SJCRH30 (cell line): ENCODE data around the gene PRDX1. TPM values are rescaled to one million over a fixed set of nuclear protein-coding genes. Genes with fewer than 3 reads are reported as not detected.
"Not testable (repeated sequence)": the region's sequence is repeated elsewhere in the genome, so short reads cannot be mapped to it uniquely, and the experiment has no call there.

Source experiments
- DNase-seq, 2 experiments: peaks; one replicate each; pipeline ENCODE4 v3.0.0-alpha.2; 2015 to 2020
- H3K27ac ChIP-seq: fragments of 250-450 bp; sonication (Bioruptor Pico); 2 replicates; pipeline ENCODE4 v1.5.1; 2020; ENCODE audit warnings: mild to moderate bottlenecking, moderate library complexity
- H3K27me3 ChIP-seq: fragments of 250-450 bp; sonication (Bioruptor Pico); 2 replicates; pipeline ENCODE4 v1.5.1; 2020; ENCODE audit warnings: mild to moderate bottlenecking, moderate library complexity
- H3K36me3 ChIP-seq: fragments of 250-450 bp; sonication (Bioruptor Pico); 2 replicates; pipeline ENCODE4 v1.5.1; 2020; ENCODE audit warnings: mild to moderate bottlenecking, moderate library complexity
- H3K4me1 ChIP-seq: fragments of 250-450 bp; sonication (Bioruptor Pico); 2 replicates; pipeline ENCODE4 v1.5.1; 2020; ENCODE audit warnings: mild to moderate bottlenecking, moderate library complexity
- H3K4me3 ChIP-seq: fragments of 250-450 bp; sonication (Bioruptor Pico); 2 replicates; pipeline ENCODE4 v1.5.1; 2020; ENCODE audit warnings: mild to moderate bottlenecking, moderate library complexity
- H3K9me3 ChIP-seq: fragments of 250-450 bp; sonication (Bioruptor Pico); replicated peaks from 2 replicates; pipeline ENCODE4 v1.5.1; 2020; ENCODE audit warnings: mild to moderate bottlenecking, moderate library complexity
- total RNA-seq: library from RNA; depleted of rRNA; stranded (reverse); fragments of >200 nt; shearing (Covaris generic); gene quantifications from 2 replicates; pipeline ENCODE4 v1.2.3, GENCODE V29; 2014

The PRDX1 gene
- total RNA-seq, 1 experiment from 2014 or later: 821 TPM

DNA sequence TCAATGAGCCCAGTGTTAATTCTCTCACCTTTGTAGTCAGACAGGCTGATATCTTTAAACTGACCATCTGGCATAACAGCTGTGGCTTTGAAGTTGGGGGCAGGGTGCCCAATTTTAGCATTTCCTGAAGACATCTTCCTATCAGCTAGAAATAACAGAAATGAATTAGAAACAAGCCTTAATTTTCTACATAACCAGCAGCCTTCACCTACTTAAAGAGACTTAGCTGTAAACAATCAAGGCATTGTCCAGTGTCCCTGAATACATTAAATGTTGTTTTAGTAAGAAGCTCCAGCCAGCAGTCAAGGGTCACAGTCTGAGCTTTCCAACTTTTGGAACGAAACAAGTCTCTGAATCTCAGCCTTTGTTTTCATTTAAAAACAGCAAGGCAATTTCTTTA lies 2.8 kb downstream of the PRDX1 start:
- H3K4me3 ChIP-seq: no peak overlapping the region
- no peak overlapping the region for H3K27ac ChIP-seq
- DNase-seq: peak in 1 of 2 experiments; percentile 56
- H3K4me1 ChIP-seq: peaks cover 34% of the 10 kb centered on the region
- no peaks in the 10 kb centered on the region for H3K27me3 ChIP-seq
- no peaks in the 10 kb centered on the region for H3K9me3 ChIP-seq
- H3K36me3 ChIP-seq: peaks cover 39% of the 10 kb centered on the region

DNA sequence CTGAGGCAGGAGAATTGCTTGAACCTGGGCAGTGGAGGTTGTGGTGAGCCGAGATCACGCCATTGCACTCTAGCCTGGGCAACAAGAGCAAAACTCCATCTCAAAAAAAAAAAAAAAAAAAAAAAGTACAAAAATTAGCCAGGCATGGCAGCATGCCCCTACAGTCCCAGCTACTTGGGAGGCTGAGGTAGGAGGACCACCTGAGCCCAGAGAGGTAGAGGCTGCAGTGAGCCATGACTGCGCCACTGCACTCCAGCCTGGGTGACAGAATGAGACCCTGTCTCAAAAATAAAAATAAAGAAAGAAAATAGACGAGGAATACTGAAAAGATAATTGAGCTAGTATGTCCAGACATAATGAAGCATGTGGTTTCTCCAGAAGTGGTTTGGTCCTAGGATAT lies 3.3 kb downstream of the PRDX1 start:
- not testable (repeated sequence) for H3K27me3 ChIP-seq, H3K9me3 ChIP-seq, DNase-seq, H3K27ac ChIP-seq, H3K4me3 ChIP-seq
- H3K4me1 ChIP-seq: peaks cover 39% of the 10 kb centered on the region
- H3K36me3 ChIP-seq: peaks cover 44% of the 10 kb centered on the region

DNA sequence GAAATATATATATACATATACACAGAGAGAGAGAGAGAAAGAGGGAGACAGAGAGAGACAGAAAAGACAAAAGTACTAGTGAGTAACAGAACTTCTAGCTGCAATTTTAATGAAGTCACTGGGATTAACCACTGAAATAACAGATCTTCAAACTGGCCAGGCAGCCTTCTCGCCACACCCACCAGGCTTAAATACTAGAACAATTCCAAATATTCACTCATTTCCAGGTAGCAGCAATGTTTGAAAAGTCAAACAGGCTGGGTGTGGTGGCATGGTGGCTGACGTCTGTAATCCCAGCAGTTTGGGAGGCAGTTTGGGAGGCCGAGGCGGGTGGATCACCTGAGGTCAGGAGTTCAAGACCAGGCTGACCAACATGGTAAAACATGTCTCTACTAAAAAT lies 5.2 kb downstream of the PRDX1 start:
- Histone ChIP-seq H3K27ac (no peak overlapping the region), H3K4me1 (peaks cover 38% of the 10 kb centered on the region), H3K4me3 (no peak overlapping the region), H3K27me3 (no peaks in the 10 kb centered on the region), H3K9me3 (no peaks in the 10 kb centered on the region), H3K36me3 (peaks cover 61% of the 10 kb centered on the region)
- DNase-seq: no peak

DNA sequence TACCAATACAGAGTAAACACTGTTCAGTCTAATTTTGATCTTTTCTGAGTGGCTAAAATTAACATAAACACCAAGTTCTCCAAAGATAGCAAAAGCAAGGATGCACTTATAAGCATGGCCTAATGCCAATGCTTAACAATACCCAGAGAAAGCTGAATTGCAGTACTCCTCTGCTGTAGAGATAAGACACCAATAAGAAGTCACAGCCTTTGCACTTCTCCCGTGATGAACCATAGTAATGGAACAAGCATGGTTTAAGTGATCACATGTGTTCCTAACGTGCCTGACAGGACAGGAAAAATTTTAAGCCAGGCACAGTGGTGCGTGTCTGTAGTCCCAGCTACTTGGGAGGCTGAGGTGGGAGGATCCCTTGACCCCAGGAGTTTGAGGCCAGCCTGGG lies 5.6 kb downstream of the PRDX1 start:
- H3K36me3 ChIP-seq: peaks cover 66% of the 10 kb centered on the region
- no peak overlapping the region for H3K27ac ChIP-seq
- H3K4me3 ChIP-seq: no peak overlapping the region
- no peaks in the 10 kb centered on the region for H3K27me3 ChIP-seq
- no peak for DNase-seq
- H3K4me1 ChIP-seq: peaks cover 38% of the 10 kb centered on the region
- no peaks in the 10 kb centered on the region for H3K9me3 ChIP-seq

DNA sequence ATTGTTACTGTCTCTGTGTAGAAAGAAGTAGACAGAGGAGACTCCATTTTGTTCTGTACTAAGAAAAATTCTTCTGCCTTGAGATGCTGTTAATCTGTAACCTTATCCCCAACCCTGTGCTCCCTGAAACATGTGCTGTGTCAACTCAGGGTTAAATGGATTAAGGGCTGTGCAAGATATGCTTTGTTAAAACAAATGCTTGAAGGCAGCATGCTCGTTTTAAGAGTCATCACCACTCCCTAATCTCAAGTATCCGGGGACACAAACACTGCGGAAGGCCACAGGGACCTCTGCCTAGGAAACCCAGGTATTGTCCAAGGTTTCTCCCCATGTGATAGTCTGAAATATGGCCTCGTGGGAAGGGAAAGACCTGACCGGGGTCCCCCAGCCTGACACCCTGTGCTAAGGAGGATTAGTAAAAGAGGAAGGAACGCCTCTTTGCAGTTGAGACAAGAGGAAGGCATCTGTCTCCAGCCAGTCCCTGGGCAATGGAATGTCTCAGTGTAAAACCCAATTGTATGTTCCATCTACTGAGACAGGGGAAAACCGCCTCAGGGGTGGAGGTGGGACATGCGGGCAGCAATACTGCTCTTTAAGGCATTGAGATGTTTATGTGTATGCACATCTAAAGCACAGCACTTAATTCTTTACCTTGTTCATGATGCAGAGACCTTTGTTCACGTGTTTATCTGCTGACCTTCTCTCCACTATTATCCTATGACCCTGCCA lies 8.0 kb downstream of the PRDX1 start:
- peak; percentile 55 to 63 for DNase-seq
- not testable (repeated sequence) for H3K9me3 ChIP-seq, H3K27me3 ChIP-seq, H3K4me3 ChIP-seq
- Histone ChIP-seq H3K27ac (0 out of 2 replicates have a peak overlapping the region, but pooled peaks have one; percentile 9), H3K4me1 (peaks cover 31% of the 10 kb centered on the region), H3K36me3 (peaks cover 86% of the 10 kb centered on the region)

DNA sequence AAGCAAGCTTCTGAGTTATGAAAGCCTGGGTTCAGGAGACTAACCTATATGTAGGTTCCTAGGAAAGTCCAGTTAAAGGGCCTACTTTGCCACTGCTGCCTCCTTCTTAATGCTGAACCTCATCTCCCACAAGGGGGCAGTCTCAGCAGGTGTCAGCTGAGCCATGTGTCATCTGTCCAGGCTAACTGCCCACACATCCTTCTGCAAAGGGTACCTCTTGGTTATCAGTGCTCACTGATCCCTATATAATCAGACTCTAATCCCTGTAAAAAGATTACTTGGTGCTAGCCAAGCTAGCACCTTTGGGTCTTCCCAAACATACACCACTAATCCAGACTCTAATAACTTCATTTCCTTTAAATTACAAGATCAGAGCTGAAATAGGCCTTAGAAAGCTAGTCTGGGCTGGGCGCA lies 9.0 kb downstream of the PRDX1 start:
- peaks cover 86% of the 10 kb centered on the region for H3K36me3 ChIP-seq
- H3K27ac ChIP-seq: no peak overlapping the region
- H3K9me3 ChIP-seq: no peaks in the 10 kb centered on the region
- H3K4me3 ChIP-seq: no peak overlapping the region
- H3K4me1 ChIP-seq: peaks cover 29% of the 10 kb centered on the region
- no peaks in the 10 kb centered on the region for H3K27me3 ChIP-seq
- DNase-seq: peak; percentile 74 to 88

DNA sequence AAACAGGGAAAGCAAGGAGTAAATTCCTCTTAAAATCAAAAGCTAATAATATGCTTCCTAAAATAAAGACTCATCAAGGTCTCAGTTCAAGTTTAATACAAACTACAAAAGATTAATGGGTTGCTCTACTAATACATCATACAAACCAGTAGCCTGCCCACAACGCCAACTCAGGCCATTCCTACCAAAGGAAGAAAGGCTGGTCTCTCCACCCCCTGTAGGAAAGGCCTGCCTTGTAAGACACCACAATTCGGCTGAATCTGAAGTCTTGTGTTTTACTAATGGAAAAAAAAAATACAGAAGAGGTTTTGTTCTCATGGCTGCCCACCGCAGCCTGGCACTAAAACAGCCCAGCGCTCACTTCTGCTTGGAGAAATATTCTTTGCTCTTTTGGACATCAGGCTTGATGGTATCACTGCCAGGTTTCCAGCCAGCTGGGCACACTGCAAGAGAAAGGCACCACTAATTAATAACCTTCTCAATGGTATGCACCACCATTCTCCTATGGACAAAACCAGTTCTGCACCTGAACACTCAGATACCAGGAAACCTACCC lies 10.6 kb downstream of the PRDX1 start:
- H3K36me3 ChIP-seq: peaks cover 72% of the 10 kb centered on the region

DNA sequence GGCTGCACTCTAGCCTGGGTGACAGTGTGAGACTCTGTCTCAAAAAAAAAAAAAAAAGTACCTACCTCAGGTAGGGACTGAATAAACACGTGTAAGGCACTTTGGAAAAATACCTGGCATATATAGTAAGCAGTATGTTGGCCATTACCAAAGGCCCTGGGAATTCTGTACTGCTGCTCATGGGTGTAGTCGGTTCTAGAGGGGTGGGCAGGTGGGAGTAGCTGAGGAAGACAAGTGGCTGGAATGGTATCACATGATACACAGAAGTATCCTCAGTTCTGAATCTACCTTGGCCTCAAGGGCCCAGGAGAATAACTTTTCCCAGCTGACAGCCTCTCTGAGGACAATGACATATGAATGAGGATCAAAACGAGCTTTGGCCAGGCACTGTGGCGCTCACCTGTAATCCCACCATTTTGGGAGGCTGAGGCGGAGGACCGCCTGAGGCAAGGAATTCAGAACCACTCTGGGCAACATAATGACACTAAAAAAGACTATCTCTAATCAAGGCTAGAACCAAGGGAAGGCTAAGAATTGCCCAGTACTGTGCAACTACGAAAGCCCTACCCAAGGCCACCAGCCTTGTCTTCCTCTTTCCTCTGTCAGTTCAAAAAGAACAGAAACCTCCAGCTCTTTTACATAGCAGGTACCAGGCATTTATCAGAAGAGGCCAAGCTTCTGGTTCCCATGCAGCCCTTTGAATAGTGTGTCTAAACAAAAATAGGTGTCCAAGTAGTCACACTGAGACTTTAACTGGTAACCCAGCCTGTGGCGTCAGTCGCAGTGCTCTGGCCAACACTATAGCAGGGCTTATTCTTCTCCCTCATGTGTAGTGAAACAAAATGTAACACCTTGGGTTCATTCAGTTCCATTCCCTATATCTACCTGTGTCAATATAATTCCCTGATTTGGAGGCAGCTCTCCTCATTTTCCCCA lies 11.4 kb downstream of the PRDX1 start:
- H3K9me3 ChIP-seq: no peaks in the 10 kb centered on the region
- no peak for DNase-seq
- H3K27me3 ChIP-seq: no peaks in the 10 kb centered on the region
- H3K4me3 ChIP-seq: no peak overlapping the region
- no peak overlapping the region for H3K27ac ChIP-seq
- peaks cover 66% of the 10 kb centered on the region for H3K36me3 ChIP-seq
- peaks cover 24% of the 10 kb centered on the region for H3K4me1 ChIP-seq

More for the DNA sequence above, 10.6 kb downstream of the PRDX1 start:
- Histone ChIP-seq H3K4me3 (no peak overlapping the region), H3K27me3 (no peaks in the 10 kb centered on the region), H3K4me1 (peaks cover 29% of the 10 kb centered on the region), H3K27ac (no peak overlapping the region), H3K9me3 (no peaks in the 10 kb centered on the region)
- no peak for DNase-seq

DNA sequence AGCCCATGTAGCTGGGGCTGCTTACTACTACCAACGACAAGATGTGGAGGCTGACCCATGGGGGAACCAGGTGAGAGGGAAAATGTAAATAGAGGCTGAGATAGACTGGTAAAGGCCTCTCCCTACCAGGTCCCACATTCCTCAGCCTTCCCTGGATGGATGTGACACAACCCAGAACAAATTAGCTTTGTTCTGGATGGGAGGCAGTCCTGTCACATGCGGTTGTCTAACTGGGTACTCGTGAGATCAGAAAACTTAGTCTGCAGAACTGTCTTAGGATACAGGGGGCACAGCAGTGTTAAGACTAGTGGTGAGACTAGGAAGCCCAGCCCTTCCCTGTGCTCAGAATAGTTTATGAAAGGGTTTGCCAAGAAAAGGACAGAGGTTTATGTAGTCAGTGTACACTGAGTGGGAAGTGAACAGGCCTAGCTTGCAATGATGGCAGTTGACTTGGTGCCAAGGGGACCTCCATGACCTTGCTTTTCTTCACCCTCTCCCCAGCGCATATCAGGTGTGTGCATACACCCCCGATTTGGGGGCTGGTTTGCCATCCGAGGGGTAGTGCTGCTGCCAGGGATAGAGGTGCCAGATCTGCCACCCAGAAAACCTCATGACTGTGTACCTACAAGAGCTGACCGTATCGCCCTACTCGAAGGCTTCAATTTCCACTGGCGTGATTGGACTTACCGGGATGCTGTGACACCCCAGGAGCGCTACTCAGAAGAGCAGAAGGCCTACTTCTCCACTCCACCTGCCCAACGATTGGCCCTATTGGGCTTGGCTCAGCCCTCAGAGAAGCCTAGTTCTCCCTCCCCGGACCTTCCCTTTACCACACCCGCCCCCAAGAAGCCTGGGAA lies 13.2 kb downstream of the PRDX1 start:
- no peak overlapping the region for H3K27ac ChIP-seq

DNA sequence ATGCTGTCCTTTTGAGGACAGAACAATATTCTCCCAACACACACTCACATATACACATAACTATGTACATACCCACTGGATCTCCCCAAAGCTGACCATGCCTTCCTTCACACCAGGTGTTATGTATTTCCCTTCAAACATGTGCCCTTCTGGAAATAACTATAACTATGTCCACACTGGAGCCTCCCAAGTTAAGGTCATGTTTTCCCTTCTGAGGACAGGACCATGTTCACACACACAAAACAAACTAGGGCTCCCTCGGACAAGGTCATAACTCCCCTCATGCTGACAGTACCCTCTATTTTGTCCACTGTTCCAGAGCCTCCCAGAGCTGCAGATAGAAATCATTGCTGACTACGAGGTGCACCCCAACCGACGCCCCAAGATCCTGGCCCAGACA lies 13.8 kb downstream of the PRDX1 start:
- H3K36me3 ChIP-seq: peaks cover 42% of the 10 kb centered on the region
- H3K9me3 ChIP-seq: no peaks in the 10 kb centered on the region
- DNase-seq: no peak
- no peaks in the 10 kb centered on the region for H3K27me3 ChIP-seq
- H3K4me1 ChIP-seq: peaks cover 1% of the 10 kb centered on the region
- no peak overlapping the region for H3K4me3 ChIP-seq
- no peak overlapping the region for H3K27ac ChIP-seq

More for the DNA sequence above, 13.2 kb downstream of the PRDX1 start:
- H3K36me3 ChIP-seq: peaks cover 49% of the 10 kb centered on the region
- no peak overlapping the region for H3K4me3 ChIP-seq
- no peaks in the 10 kb centered on the region for H3K9me3 ChIP-seq
- H3K27me3 ChIP-seq: no peaks in the 10 kb centered on the region
- peaks cover 8% of the 10 kb centered on the region for H3K4me1 ChIP-seq
- no peak for DNase-seq

DNA sequence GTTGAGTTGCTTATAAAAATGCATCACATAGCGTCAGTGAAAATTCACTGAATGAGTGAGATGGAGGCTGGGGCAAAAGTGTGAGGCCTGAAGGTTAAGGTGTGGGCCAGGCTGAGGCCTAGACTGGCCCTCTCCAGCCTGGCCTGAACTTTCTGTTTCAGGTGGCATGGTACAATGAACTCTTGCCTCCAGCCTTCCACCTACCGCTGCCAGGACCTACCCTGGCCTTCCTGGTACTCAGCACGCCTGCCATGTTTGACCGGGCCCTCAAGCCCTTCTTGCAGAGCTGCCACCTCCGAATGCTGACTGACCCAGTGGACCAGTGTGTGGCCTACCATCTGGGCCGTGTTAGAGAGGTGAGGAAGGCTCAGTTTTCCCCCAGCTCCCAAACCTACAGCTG lies 14.5 kb downstream of the PRDX1 start:
- Histone ChIP-seq H3K27ac (no peak overlapping the region), H3K4me1 (no peaks in the 10 kb centered on the region), H3K36me3 (peaks cover 35% of the 10 kb centered on the region), H3K9me3 (no peaks in the 10 kb centered on the region), H3K4me3 (no peak overlapping the region), H3K27me3 (no peaks in the 10 kb centered on the region)
- no peak for DNase-seq

DNA sequence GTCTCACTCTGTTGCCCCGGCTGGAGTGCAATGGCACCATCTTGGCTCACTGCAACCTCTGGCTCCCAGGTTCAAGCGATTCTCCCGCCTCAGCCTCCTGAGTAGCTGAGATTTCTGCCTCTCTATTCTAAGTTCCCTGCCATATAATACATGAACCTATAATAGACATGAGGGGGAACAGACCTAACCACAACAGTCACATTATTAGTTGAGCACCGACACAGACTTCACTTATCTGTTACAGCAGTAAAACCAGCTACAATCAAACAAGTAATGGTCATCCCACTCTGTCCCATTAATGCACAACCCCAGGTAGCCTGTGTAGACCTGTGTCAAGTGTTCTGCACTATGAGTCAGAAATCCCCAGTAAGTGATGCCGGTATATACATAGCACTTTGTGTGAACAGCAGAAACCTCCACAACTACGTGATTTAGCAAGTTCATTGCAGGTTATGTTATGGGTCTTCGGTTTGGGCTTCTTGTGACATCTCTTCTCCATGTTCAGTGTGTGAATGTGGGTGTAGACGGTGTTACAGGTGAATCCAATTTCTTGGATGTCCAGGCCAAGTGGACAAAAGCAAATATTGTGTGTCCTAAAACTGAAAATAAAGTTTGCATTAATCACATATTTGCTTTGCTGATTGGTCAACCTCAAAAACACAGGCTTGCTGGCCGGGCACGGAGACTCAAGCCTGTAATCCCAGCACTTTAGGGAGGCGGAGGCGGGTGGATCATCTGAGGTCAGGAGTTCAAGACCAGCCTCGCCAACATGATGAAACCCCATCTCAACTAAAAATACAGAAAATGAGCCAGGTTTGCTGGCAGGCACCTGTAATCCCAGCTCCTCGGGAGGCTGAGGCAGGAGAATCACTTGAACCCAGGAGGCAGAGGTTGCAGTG lies 18.0 kb downstream of the PRDX1 start:
- H3K27ac ChIP-seq: no peak overlapping the region
- H3K36me3 ChIP-seq: peaks cover 5% of the 10 kb centered on the region; the same call in 1 of the 2 replicates
- H3K9me3 ChIP-seq: no peaks in the 10 kb centered on the region
- H3K27me3 ChIP-seq: no peaks in the 10 kb centered on the region
- no peak overlapping the region for H3K4me3 ChIP-seq
- no peak for DNase-seq
- H3K4me1 ChIP-seq: no peaks in the 10 kb centered on the region

DNA sequence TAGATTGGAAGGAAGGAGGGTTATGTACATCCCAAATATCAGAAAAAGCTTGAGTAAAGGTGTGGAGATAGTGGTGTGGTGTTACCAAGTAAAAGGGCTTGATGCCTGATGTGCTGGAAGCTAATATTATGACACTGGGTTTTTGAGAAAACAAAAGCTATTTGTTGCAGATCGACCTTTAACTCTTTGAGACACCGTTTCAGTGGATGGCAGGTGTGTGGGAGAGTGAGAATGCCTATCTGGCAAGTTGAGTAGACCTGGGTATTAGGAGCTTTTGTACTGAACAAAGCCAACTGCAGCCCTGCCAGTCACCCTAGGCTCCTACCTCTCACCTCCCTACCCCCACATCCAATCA lies 20.2 kb downstream of the PRDX1 start:
- Histone ChIP-seq H3K4me3 (no peak overlapping the region), H3K36me3 (no peaks in the 10 kb centered on the region), H3K9me3 (no peaks in the 10 kb centered on the region), H3K27ac (no peak overlapping the region), H3K4me1 (no peaks in the 10 kb centered on the region), H3K27me3 (no peaks in the 10 kb centered on the region)
- DNase-seq: no peak

DNA sequence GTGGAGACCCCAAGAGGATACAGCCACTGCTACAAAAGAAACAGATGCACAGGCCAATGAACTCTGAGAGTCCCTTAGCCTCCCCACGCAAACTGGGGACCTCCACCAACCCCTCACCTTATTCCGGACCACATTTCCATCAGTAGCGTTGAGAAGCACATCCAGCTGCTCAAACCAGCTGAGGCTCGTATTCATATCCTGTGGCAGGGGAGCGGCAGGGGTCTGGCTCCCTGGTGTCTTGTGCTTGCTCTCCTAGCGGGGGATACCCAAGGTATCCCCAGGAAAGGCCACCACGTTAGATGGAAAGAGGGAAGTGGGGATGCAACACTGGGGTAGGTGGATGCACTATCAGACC lies 22.3 kb downstream of the PRDX1 start:
- no peak for DNase-seq
- no peaks in the 10 kb centered on the region for H3K4me1 ChIP-seq
- H3K36me3 ChIP-seq: no peaks in the 10 kb centered on the region
- no peak overlapping the region for H3K27ac ChIP-seq
- no peaks in the 10 kb centered on the region for H3K9me3 ChIP-seq
- peak overlapping the region; percentile 60 for H3K4me3 ChIP-seq
- no peaks in the 10 kb centered on the region for H3K27me3 ChIP-seq
